ENCODE results near the gene TNNT3.

DNA sequence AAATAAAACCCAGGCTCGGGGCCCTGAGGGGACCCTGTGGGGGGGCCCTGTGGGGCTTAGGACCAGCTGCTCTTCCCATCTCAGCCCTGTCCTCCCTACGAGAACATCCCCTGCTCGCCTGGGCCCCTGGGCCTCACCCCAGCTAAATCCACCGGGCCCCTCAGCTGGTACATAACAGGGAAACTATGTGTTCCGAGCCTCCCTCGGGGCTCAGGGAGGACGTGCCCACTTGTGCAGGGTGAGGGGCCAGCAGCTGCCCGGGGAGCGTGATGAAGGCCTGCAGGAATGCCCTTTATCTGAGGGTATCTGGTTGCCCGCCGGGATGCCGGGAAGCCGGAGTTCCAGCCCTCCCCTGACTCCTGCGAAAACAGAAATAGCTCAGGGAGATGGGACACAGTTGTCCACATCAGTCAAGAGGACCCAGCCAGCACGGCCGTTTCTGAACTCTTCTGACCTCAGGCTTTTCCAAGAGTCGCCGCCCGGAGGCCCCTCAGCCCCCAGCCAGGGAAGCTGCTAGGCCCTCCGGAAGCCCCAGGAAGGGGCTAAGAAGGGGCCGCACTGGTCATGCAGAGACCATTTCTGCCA, 48.2 kb downstream of the TNNT3 start:
- TF ChIP-seq, protein P1, sequence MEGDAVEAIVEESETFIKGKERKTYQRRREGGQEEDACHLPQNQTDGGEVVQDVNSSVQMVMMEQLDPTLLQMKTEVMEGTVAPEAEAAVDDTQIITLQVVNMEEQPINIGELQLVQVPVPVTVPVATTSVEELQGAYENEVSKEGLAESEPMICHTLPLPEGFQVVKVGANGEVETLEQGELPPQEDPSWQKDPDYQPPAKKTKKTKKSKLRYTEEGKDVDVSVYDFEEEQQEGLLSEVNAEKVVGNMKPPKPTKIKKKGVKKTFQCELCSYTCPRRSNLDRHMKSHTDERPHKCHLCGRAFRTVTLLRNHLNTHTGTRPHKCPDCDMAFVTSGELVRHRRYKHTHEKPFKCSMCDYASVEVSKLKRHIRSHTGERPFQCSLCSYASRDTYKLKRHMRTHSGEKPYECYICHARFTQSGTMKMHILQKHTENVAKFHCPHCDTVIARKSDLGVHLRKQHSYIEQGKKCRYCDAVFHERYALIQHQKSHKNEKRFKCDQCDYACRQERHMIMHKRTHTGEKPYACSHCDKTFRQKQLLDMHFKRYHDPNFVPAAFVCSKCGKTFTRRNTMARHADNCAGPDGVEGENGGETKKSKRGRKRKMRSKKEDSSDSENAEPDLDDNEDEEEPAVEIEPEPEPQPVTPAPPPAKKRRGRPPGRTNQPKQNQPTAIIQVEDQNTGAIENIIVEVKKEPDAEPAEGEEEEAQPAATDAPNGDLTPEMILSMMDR (IDR thresholded peaks at IDR 0.05) = no peak
- TF ChIP-seq POLR2A (IDR thresholded peaks at IDR 0.05) = no peak
